CD4-positive, alpha-beta memory T cell (primary cell): ENCODE data around the gene AGAP1. TPM values are rescaled to one million over a fixed set of nuclear protein-coding genes. Genes with fewer than 3 reads are reported as not detected.

Experiments
- CTCF ChIA-PET: fragments of 350-600 bp; sonication (Branson Sonifier 250); formaldehyde crosslinking; loops from one replicate; lab custom pipeline; 2021; ENCODE audit warnings: inconsistent platforms; ENCODE audit not compliant: partially characterized antibody; lab: Charles Lee
- POLR2A ChIA-PET: fragments of 350-600 bp; sonication (Branson Sonifier 250); formaldehyde crosslinking; loops from one replicate; lab custom pipeline; 2021; ENCODE audit not compliant: partially characterized antibody; lab: Charles Lee
- DNase-seq, 5 donors: peaks; one replicate each; pipeline versions ENCODE4 v3.0.0 to v3.0.0-alpha.2; 2020 to 2022; ENCODE audit warnings: mixed read lengths in 1 of 5
- H3K27ac ChIP-seq: one replicate; pipeline ENCODE4 v1.7.0; 2013; ENCODE audit warnings: low read depth, low read length
- H3K27me3 ChIP-seq: 2 replicates; pipeline ENCODE4 v1.7.0; 2013; ENCODE audit warnings: mild to moderate bottlenecking, low read length, moderate library complexity; ENCODE audit not compliant: insufficient read depth
- H3K36me3 ChIP-seq: 2 replicates; pipeline ENCODE4 v1.7.0; 2013; ENCODE audit warnings: mild to moderate bottlenecking, low read length, moderate library complexity; ENCODE audit not compliant: insufficient read depth
- H3K4me1 ChIP-seq: 2 replicates; pipeline ENCODE4 v1.7.0; 2013; ENCODE audit warnings: mild to moderate bottlenecking, low read length, moderate library complexity; ENCODE audit not compliant: insufficient read depth
- H3K4me3 ChIP-seq, 2 donors: one replicate each; pipeline ENCODE4 v1.7.0; 2013; ENCODE audit warnings: low read length in 2 of 2, mild to moderate bottlenecking in 1 of 2
- H3K9me3 ChIP-seq, 2 donors: one replicate each; pipeline ENCODE4 v1.7.0; 2013; ENCODE audit warnings: low read length in 2 of 2, control low read depth in 1 of 2; ENCODE audit not compliant: control insufficient read depth in 1 of 2
- H3K27ac Mint-ChIP-seq, 7 donors: one replicate each; pipeline ENCODE4 v1.8.0; 2020 to 2021; ENCODE audit warnings: mixed read lengths in 7 of 7, mild to moderate bottlenecking in 6 of 7, inconsistent platforms in 3 of 7, moderate library complexity in 3 of 7
- H3K27me3 Mint-ChIP-seq, 2 donors: one replicate each; pipeline ENCODE4 v1.8.0; 2020 to 2021; ENCODE audit warnings: mixed read lengths in 2 of 2
- H3K36me3 Mint-ChIP-seq, 2 donors: one replicate each; pipeline ENCODE4 v1.8.0; 2020 to 2021; ENCODE audit warnings: mixed read lengths in 2 of 2, inconsistent platforms in 1 of 2, mild to moderate bottlenecking in 1 of 2
- H3K4me1 Mint-ChIP-seq, 4 donors: one replicate each; pipeline ENCODE4 v1.8.0; 2020 to 2021; ENCODE audit warnings: mixed read lengths in 4 of 4, mild to moderate bottlenecking in 1 of 4
- H3K4me3 Mint-ChIP-seq, 8 donors: one replicate each; pipeline ENCODE4 v1.8.0; 2020 to 2021; ENCODE audit warnings: mixed read lengths in 8 of 8, mild to moderate bottlenecking in 7 of 8, moderate library complexity in 6 of 8, inconsistent platforms in 3 of 8
- H3K9me3 Mint-ChIP-seq, 8 donors: one replicate each; pipeline ENCODE4 v1.8.0; 2020 to 2021; ENCODE audit warnings: mixed read lengths in 8 of 8, mild to moderate bottlenecking in 5 of 8, inconsistent platforms in 3 of 8, moderate library complexity in 1 of 8
- intact Hi-C: fragments of 100-400 bp; cut with micrococcal nuclease; formaldehyde crosslinking; loops from one replicate; pipeline ENCODE4 v1.15.1; 2023
- polyA plus RNA-seq, 2 donors: library from polyadenylated mRNA; unstranded; fragments of 300-500 nt; fragmentation: Illumina TruSeq; gene quantifications; one replicate each; pipeline ENCODE4 v1.2.3, GENCODE V29; 2021
- total RNA-seq, 2 experiments: library from RNA; stranded (reverse); gene quantifications; one replicate each; pipeline ENCODE4 v1.2.3, GENCODE V29; 2021

The AGAP1 gene
- total and polyA plus RNA-seq, 4 experiments from 2014 or later, result 0.24 to 2.9 (median 1.9) TPM

DNA sequence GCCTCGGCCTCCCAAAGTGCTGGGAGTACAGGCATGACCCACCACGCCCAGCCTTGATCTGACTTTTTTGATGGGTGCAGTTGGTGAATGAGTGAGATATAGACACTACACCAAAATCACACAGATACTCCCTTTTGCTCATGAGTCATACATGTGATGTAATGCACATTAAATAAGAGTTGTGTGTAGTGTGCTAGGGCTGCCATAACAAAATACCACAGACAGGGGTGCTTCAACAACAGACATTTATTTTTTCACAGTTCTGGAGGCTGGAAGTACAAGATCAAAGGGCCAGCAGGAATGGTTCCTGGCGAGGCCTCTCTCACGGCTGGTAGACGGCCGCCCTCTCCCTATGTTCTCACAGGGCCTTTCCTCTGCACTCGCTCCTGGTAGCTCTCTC, 627.7 kb downstream of the AGAP1 start:
- peaks cover 0 to 7% (median 0%) of the 10 kb centered on the region in 8 donors for H3K9me3 Mint-ChIP-seq
- H3K4me1 ChIP-seq, result no peaks in the 10 kb centered on the region
- H3K9me3 ChIP-seq, result no peaks in the 10 kb centered on the region
- ChIA-PET POLR2A (no interaction called here), CTCF (no interaction called here)
- H3K4me1 Mint-ChIP-seq, result no peaks in the 10 kb centered on the region
- no peak overlapping the region for H3K4me3 ChIP-seq
- H3K27ac ChIP-seq, result no peak overlapping the region
- H3K36me3 ChIP-seq, result no peaks in the 10 kb centered on the region
- no peaks in the 10 kb centered on the region for H3K27me3 ChIP-seq
- intact Hi-C loops, result no loop called here
- H3K4me3 Mint-ChIP-seq, result no peak overlapping the region
- no peak for DNase-seq
- no peaks in the 10 kb centered on the region for H3K36me3 Mint-ChIP-seq
- no peak overlapping the region for H3K27ac Mint-ChIP-seq
- H3K27me3 Mint-ChIP-seq, result peaks cover 0 to 19% of the 10 kb centered on the region in 2 donors

GRCh38 chr2:236122236-236122635, 628.4 kb downstream of the AGAP1 start:
- H3K9me3 Mint-ChIP-seq, result peaks cover 0 to 7% (median 0%) of the 10 kb centered on the region in 8 donors
- POLR2A ChIA-PET, result no interaction called here
- no peak overlapping the region for H3K4me3 ChIP-seq
- CTCF ChIA-PET, result no interaction called here
- no peaks in the 10 kb centered on the region for H3K27me3 ChIP-seq
- H3K4me3 Mint-ChIP-seq, result no peak overlapping the region
- H3K36me3 Mint-ChIP-seq, result no peaks in the 10 kb centered on the region
- no peaks in the 10 kb centered on the region for H3K9me3 ChIP-seq
- H3K27ac Mint-ChIP-seq, result no peak overlapping the region
- H3K36me3 ChIP-seq, result no peaks in the 10 kb centered on the region
- no peaks in the 10 kb centered on the region for H3K4me1 Mint-ChIP-seq
- peaks cover 0 to 16% of the 10 kb centered on the region in 2 donors for H3K27me3 Mint-ChIP-seq
- no peaks in the 10 kb centered on the region for H3K4me1 ChIP-seq
- intact Hi-C loops, result no loop called here
- no peak for DNase-seq
- no peak overlapping the region for H3K27ac ChIP-seq

DNA sequence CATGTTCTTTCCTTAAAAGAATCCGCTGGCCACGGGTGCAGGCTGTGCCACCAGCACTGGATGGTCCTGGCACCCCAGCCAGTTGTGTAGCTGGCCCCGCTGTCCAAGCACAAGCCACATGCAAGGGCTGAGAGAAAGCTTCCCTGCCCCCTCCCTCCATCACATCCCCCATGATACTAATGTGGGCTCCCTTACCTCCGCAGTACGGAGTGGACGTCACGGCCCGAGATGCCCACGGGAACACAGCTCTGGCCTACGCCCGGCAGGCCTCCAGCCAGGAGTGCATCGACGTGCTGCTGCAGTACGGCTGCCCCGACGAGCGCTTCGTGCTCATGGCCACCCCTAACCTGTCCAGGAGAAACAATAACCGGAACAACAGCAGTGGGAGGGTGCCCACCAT, 629.9 kb downstream of the AGAP1 start:
- H3K27me3 ChIP-seq, result no peaks in the 10 kb centered on the region
- H3K9me3 ChIP-seq, result no peaks in the 10 kb centered on the region
- no peaks in the 10 kb centered on the region for H3K4me1 ChIP-seq
- intact Hi-C loops, result no loop called here
- Mint-ChIP-seq H3K27ac (no peak overlapping the region), H3K9me3 (peaks cover 0 to 7% (median 0%) of the 10 kb centered on the region in 8 donors), H3K4me1 (no peaks in the 10 kb centered on the region), H3K36me3 (no peaks in the 10 kb centered on the region), H3K27me3 (peaks cover 0 to 13% of the 10 kb centered on the region in 2 donors), H3K4me3 (no peak overlapping the region)
- ChIA-PET POLR2A (no interaction called here), CTCF (no interaction called here)
- H3K27ac ChIP-seq, result no peak overlapping the region
- no peaks in the 10 kb centered on the region for H3K36me3 ChIP-seq
- no peak overlapping the region for H3K4me3 ChIP-seq
- DNase-seq, result no peak

DNA sequence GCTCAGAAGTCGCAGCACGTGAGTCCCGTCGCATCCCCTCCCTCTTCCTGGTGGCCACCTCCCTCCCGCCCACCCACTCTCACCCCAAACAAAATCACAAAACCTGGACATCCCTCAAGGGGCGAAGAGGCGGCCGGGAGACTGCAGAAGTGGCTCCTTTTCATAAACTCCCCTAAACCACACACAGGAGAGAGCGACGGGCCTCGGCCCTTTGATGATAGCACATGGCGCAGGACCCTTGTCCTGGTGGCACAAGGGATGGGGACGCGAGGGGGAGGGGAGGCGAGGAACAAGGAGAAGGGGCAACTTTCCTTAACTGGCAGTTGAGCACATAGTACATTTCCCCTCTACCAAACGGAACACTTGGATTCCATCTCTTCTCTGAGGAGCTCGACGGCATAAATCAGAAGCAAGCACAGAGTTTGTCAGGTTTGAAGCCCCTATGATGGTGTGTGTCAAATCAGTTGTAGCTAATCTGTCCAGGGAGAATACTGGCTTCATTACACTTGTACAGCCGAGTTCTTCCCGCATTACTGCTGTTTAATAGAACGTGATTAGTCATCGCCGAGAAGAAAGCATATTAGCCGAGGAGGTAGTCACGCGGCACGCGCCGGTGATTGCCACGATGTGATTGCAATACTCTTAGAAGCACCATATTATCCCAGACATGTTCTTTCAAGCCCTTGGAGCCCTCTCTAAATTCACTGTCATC, 630.5 kb downstream of the AGAP1 start:
- CTCF ChIA-PET, result no interaction called here
- Histone ChIP-seq H3K9me3 (no peaks in the 10 kb centered on the region), H3K4me1 (no peaks in the 10 kb centered on the region), H3K4me3 (no peak overlapping the region), H3K27me3 (no peaks in the 10 kb centered on the region), H3K36me3 (no peaks in the 10 kb centered on the region), H3K27ac (no peak overlapping the region)
- Mint-ChIP-seq H3K4me1 (no peaks in the 10 kb centered on the region), H3K27me3 (peaks cover 0 to 12% of the 10 kb centered on the region in 2 donors), H3K27ac (no peak overlapping the region), H3K4me3 (no peak overlapping the region), H3K9me3 (peaks cover 0 to 7% (median 0%) of the 10 kb centered on the region in 8 donors), H3K36me3 (no peaks in the 10 kb centered on the region)
- intact Hi-C loops, result no loop called here
- POLR2A ChIA-PET, result no interaction called here
- DNase-seq, result no peak

DNA sequence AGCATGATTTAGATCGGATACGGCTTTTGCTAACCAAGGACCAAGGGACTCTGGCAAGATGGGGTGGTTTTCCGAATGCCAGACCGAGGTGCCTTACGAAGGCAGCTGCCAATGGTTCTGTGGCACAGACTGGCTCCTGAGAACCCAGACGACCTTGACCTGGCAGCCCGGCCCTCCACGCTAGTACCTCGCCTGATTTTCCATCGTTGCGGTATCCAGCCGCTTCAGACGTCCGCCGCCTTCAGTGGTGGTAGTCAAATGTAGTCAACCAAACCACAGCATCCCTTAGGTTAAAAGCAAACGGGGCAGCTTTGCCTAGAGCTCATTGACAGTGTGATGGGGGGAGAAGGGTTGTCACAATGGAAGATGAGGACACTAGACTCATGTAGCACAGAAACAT, 631.7 kb downstream of the AGAP1 start:
- no peak overlapping the region for H3K27ac Mint-ChIP-seq
- ChIA-PET CTCF (no interaction called here), POLR2A (no interaction called here)
- H3K9me3 Mint-ChIP-seq, result peaks cover 0 to 7% (median 0%) of the 10 kb centered on the region in 8 donors
- intact Hi-C loops, result no loop called here
- no peaks in the 10 kb centered on the region for H3K9me3 ChIP-seq
- DNase-seq, result no peak
- H3K4me3 Mint-ChIP-seq, result no peak overlapping the region
- no peak overlapping the region for H3K27ac ChIP-seq
- H3K36me3 Mint-ChIP-seq, result no peaks in the 10 kb centered on the region
- H3K4me3 ChIP-seq, result no peak overlapping the region
- H3K4me1 Mint-ChIP-seq, result no peaks in the 10 kb centered on the region
- no peaks in the 10 kb centered on the region for H3K4me1 ChIP-seq
- H3K27me3 Mint-ChIP-seq, result peaks cover 0 to 5% of the 10 kb centered on the region in 2 donors
- H3K27me3 ChIP-seq, result no peaks in the 10 kb centered on the region
- no peaks in the 10 kb centered on the region for H3K36me3 ChIP-seq

DNA sequence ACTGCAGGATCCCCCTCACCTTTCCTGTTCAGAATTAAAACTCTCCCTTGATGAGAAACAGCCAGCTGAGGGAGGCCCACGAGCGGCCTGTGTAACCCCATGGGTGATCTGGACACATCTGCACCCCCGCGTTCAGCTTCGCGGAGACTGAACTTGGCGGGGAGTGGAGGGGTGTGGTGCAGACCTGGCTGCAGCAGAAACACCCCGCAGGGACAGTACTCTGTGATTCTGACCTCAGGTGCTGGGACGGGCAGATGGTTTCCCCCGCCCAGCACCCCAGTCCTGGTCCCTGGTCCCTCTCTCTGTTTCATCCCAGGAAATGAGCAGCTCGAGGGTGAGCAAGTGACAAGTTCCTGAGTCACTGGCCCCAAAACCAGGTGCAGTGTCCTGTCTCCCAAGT, 633.2 kb downstream of the AGAP1 start:
- Mint-ChIP-seq H3K9me3 (peaks cover 0 to 2% (median 0%) of the 10 kb centered on the region in 8 donors), H3K4me3 (no peak overlapping the region), H3K4me1 (no peaks in the 10 kb centered on the region), H3K36me3 (no peaks in the 10 kb centered on the region), H3K27me3 (no peaks in the 10 kb centered on the region), H3K27ac (no peak overlapping the region)
- Histone ChIP-seq H3K4me1 (no peaks in the 10 kb centered on the region), H3K9me3 (no peaks in the 10 kb centered on the region), H3K27ac (no peak overlapping the region), H3K27me3 (no peaks in the 10 kb centered on the region), H3K36me3 (no peaks in the 10 kb centered on the region), H3K4me3 (no peak overlapping the region)
- intact Hi-C loops, result no loop called here
- no peak for DNase-seq
- CTCF ChIA-PET, result no interaction called here
- POLR2A ChIA-PET, result no interaction called here

DNA sequence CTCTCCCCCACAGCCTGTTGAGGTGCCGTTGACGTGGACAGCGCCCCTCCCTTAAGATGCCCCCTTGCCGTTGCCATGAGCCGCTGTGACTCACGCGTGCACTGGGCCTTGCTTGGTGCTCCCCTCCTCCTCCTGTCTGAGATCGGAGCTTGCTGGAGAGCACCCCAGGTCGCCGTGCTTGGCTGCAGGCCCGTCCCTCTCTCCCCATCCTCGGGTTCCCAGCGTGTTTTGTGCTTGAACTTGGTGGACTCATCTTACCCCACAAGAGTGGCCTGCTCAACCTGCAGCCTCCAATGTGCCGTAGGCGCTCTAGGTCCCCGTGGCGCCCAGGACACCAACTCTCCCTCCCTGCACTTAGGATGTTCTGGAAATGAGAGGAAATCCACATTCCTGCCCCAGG, 634.5 kb downstream of the AGAP1 start:
- peaks cover 0 to 2% of the 10 kb centered on the region in 2 donors for H3K36me3 Mint-ChIP-seq
- Histone ChIP-seq H3K4me3 (no peak overlapping the region), H3K36me3 (no peaks in the 10 kb centered on the region), H3K9me3 (no peaks in the 10 kb centered on the region), H3K4me1 (no peaks in the 10 kb centered on the region), H3K27me3 (no peaks in the 10 kb centered on the region), H3K27ac (no peak overlapping the region)
- no peak overlapping the region for H3K4me3 Mint-ChIP-seq
- H3K9me3 Mint-ChIP-seq, result peaks cover 0 to 2% (median 0%) of the 10 kb centered on the region in 8 donors
- CTCF ChIA-PET, result no interaction called here
- H3K4me1 Mint-ChIP-seq, result no peaks in the 10 kb centered on the region
- intact Hi-C loops, result no loop called here
- no peak overlapping the region for H3K27ac Mint-ChIP-seq
- no peak for DNase-seq
- H3K27me3 Mint-ChIP-seq, result no peaks in the 10 kb centered on the region
- POLR2A ChIA-PET, result no interaction called here
